GM20431 (cell line): Measurements from ENCODE around the gene NMRK1.

Experiments used
- in situ Hi-C: fragments of 300-500 bp; cut with MseI, MboI; formaldehyde crosslinking; loops from one replicate; pipeline ENCODE4 v1.15.0; 2020; ENCODE audit warnings: low sequenced_read_pairs; ENCODE audit not compliant: unreplicated experiment

The NMRK1 gene

DNA sequence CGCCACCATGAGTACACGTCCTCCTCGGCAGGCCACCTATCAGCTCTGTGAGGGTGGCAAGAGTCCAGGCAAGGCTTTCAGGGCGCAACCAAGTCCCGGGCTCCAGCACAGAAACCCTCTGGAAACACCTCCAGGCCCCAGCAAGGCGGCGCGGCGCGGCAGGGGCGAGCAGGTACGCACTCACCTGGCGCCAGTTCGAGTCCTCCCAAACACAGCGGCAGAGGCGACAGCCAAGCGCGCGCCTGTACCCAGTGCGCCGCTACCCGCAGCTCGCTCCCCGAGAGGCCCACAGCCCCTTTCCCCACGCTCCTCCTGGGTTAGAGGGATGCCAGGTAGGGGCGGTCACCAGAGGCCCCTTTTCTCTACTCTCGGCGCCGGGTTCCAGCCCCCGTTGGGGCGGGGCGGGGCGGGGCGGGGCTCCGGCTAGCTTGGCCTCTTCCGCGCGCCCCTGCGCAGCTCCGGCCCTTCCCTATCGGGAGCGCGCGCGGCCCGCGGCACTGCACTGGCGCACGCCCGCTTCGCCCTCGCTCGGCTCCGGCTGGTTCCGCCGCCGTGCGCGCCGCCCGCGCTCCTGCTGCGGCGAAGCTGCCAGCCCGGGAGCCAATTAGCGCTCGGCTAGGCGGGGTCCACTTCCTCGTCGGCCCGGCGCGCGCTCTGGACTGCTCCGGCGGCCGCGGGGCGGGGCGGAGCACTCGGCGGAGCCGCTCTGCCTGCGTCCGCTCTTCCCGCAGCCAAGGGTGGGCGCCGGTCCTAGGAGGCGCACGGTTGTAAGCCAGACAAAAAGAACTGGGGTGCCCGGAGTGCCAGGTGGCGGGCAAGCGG is at the start of gene NMRK1, which contains the start of gene OSTF1:
TSS of gene NMRK1 (minus strand) at position 332 of the 822 bp plus-strand sequence. CDS start 5,040 bp downstream, outside the sequence.
TSS of gene OSTF1 (plus strand) at position 691 of the 822 bp plus-strand sequence. CDS start 179 bp downstream, outside the sequence.
- in situ Hi-C loops = no loop called here

DNA sequence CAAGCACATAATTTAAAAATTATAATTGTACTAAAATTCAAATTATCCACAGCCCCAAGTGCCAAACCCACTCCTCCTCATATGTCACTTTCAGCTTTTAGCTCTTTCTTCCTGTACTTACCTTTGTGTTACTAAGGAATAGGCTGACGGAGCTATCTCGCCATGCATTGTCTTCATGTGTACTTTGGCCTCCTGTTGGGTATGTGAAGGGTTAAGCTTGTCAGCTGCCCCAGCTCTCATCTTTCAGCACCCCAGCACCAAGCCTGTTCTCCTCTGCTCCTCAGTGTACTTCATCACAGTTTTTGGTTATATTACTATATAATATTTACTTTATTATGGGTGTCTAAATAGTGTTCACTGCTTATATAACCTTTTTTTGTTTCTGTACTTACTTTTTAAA is 46.5 kb upstream of the NMRK1 start:
- in situ Hi-C loops = no loop called here

DNA sequence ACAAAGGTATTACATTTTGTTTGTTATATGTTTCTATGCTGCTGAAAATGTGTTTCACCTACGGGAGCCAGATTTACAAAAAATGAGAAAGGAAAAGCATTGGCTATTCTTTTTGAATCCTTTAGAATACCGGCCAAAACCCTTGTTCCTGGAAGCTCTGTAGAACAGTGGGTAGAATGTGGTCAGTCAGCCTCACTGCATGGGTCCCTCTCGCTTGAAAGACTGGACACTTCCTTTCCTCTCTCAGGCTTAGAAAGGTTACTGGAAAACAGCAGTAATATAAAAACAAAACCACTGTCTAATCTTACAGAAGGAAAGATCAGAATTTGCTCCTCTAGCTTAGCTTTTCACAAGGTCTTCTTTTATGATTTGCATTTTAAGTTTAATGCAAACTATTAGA is 45.4 kb upstream of the NMRK1 start:
- in situ Hi-C loops = no loop called here

DNA sequence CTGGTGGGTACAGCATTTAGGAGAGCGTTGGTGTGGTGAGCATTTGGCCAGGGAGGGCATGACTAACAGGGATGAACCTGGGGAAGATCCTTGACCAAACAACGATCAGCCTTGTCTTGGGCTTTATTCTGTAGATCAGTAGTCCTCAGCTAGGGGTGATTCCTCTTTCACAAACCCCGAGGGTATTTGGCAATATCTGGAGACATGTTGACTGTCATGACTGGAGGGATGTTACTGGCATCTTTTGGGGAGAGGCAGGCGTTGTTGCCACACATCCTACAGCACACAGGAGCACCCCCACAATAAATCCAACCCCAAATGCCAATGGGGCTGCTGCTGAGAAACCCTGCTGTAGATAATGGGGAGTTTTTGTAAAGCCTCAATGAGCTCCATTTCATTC is 44.3 kb upstream of the NMRK1 start:
- in situ Hi-C loops = no loop called here

DNA sequence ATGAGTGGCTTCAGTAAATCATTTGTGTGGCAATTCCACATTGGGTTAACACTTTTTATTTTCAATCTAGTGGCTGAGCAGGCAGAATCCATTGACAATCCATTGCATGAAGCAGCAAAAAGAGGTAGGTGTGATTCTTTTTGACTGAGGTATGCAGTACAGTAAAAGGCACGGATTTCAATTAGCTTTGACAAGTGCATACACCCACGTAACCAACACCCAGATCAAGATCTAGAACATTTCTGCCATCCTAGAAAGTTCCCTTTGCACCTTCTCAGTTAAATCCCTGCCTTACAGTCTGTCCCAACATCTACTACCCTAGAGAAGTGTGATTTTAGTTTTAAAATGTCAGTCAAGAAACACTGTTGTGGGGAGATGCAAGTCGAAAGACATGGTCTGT is 43.7 kb upstream of the NMRK1 start:
- in situ Hi-C loops = no loop called here

DNA sequence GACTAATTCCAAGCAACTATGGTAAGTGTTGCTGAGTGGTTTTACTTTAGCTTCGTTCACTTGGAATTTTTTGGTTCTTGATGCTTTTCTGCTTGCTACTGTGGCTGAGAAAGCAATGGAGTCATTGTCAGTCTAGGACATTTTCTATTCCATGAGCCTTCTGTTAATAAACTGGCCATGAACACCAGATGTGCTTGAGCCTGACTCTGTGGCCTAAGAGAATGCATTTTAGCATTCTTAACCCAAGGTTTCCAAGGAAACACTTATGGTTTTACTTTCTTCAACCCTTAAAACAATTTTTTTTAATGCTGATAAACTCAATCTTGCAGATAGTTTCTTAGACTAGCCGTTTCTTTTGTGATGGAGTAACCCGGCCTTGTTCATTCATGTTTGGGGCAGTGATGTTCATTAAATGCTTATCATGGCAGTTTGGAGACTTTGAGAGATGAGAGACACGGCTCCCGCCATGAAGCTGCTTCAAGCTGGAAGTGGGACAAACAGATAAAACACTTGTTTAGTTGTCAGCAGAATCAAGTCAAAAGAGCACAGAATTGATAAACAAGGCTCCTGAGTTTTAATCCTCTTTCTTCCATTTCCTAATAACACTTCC is 42.8 kb upstream of the NMRK1 start:
- in situ Hi-C loops = no loop called here

DNA sequence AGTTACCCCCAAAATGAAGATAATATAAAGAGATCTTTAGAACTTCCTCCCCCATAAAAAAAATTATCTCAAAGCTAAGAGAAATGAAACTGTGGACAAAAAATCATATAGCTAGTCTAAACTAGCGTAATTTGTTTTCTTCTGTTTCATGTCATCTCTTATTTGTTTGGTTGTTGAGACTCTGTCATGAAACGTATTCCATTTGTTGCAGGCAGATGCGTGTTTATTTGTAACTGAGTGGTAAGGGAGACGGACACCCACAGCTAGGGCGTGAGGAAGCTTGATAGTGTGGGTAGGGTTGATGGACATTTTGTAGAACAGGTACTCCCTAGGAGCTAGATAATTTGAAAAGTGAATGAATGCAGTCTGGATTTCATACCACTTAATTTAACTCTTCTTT is 42.2 kb upstream of the NMRK1 start:
- in situ Hi-C loops = no loop called here

DNA sequence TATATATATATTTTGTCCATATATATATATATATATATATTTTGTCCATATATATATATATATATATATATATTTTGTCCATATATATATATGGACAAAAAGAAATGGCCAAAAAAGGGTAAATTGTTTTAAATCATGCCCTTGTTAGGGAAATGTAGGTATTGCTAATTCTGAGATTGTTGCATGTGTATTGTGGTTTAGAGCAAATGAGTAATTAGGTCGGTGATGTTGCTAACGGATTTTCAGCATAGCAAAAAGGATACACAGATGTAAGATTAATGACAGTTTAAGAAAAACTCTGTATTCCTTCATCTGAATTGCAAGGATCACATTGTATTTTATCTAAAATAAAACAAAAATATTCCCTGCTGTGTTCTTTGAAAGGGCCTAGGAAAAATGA is 40.6 kb upstream of the NMRK1 start:
- in situ Hi-C loops = no loop called here

DNA sequence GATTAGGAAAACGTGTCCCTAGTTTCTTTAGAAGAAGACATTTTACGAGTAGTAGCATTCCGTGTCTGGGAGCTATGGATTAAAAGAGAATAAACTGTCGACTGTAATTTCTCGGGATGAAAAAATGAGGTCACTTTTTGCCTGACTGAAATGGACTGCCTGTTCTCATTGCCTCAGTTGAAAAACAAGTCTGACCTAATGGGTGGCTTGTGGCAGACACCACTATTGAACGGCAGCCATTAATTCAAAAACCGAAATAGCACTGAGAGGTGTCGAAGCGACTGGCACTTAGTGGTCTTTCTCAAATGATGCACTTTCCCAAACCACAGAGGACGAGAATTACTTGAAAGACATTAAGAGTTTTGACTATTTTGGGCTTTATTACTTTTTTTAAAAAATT is 35.7 kb upstream of the NMRK1 start:
- in situ Hi-C loops = no loop called here

DNA sequence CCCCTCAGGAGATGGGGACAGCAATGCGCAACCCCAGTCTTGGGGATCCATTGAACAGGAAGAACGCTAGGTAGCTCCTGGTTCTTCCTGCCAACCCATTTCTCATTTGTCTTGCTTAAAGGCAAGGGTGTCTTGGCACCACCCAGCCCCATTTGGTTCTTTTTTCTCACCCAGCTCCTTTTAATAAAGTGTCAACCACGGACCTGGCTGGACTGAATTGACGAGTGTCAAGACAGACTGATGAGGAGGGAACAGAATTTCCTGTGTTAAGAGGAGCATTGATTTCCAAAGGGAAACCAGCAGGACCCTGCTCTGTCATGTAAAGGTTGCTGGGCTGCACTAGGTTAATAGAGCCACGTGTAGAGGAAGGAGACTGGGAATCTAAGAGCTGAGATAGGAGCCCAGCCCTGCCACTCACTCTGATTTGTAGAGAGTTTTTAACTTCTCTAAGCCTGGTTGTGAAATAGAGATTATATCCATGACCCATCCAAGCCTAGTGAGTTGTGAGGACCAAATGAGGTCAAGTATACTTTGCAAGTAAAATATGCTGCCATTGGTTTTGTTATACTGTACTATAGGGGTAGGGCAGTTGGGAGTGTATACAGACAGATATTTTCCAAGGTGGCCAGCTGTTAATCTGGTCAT is 34.1 kb upstream of the NMRK1 start:
- in situ Hi-C loops = no loop called here

DNA sequence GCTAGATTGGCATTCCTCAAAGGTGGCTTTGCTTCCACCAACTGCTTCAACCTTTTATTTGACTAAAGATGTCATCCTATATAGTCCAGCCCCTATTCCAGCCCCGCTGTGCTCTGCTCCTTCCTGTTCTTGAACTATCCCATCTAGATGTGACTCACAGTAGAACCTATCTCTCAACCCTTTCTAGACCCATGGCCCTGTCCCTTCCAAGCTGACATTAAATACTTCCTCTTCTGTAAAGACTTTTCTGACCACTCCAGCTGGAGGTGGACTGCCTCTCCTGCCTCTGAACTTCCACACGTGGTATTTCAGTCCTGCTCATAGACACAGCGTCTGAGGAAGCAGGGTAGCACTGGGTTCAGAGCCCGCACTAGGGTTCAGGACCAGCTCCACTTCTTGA is 32.7 kb upstream of the NMRK1 start:
- in situ Hi-C loops = no loop called here

DNA sequence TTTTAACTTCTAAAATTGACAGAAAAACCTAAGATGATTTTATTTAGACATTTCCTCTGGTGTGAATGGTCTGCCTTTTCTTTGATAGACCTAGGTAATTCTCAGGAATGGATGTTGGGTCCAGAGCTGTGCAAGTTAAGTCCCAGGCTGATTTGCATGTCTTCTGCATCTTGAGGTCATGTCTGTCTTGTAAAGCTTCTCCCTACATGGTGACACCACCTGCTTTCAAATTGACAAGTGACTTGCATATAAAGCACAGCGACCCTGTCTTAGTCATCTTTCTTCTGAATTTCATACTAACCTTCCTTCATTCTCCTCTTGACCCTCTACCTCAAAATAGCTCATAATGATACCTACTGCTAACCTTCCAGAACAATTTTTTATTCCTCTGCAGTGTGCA is 29.6 kb upstream of the NMRK1 start:
- in situ Hi-C loops = no loop called here

DNA sequence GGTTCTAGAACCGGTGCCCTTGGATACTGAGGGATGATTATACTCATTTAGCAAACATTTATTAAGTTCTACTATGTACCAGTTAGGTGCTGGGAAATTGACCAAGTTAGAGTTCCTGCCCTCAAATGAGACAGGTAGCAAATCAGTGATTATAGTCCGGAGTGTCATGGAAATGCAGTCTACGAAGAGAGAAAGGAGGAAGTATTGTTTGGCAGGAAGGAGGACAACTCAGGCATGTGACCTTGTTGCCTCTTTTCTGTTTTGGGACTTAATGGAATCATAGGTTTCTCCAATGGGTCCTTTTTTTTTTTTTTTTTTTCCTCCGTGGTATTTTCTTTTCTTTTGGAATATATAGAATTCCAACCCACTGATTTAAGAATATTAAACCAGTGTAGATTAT is 28.4 kb upstream of the NMRK1 start:
- in situ Hi-C loops = no loop called here

DNA sequence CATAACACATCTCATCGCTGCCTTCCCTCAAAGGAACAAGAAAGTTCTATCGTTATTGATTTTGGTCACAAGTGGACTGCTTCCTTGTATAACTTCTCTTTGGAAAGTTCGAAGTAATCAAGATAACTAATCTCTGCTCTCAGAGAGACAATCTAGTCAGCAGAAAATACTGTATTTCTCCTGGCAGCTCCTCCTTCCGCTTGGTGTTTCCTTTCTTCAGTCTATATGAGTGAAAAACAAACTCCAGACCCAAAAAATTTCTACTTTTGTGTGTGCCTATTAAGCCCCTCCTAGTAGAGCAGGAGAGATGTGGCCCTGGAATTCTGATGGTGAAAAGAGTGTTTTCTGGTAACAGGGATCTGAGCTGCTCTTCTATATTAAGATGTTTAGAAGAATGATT is 24.8 kb upstream of the NMRK1 start:
- in situ Hi-C loops = no loop called here

DNA sequence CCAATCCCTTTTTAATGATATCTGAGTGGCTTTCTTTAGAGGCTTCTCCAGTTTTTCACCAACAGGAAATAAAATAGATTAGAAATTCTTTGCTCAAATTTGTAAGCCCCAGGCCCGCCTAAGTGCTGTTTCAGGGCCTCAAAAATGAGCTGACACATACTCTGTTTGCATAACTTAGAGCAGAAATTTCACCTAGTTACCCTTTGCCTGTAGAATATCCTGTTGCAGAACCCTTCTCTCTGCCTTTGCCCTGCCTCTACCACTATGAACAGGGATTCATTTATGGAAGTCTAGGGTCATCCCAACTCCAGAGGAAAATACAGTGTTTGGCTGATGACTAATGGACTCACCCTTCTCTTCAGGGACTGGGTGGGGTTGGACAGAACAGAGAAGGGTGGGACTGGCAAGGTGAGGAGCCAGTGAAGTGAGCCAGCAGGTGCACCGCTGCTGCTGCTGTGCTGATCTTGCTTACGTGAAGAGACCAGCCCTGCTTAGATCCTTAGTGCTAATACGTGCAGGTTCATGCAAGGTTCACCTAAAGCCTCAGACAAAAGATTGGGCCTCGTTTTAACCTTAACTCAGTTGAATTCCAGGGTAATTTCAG is 23.2 kb upstream of the NMRK1 start:
- in situ Hi-C loops = no loop called here

DNA sequence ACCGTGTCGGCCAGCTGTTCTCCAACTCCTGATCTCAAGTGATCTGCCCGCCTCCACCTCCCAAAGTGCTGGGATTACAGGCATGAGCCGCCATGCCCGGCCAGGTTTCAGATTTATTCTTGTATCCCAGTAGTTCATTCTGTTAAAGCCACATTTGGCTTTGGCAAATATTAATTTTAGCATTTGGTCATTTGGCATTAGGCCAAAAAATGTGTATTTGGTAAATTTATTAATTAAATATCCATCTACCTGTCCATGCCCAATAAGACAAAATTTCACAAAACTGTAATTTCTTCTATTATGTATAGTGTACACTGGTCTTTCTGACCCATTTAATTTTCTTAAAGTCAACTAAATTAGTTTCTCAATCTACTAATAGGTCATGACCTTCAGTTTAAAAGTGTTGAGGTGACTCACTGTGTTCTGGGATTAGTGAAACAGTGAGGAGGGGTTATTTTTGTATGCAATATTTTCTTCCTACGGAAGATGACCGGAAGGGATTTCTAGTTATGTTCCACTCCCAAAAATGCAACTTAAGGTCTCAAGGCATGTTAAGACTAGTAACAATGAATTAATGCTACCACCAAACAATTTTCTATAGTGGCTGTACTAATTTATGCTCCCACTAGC is 21.4 kb upstream of the NMRK1 start:
- in situ Hi-C loops = no loop called here

DNA sequence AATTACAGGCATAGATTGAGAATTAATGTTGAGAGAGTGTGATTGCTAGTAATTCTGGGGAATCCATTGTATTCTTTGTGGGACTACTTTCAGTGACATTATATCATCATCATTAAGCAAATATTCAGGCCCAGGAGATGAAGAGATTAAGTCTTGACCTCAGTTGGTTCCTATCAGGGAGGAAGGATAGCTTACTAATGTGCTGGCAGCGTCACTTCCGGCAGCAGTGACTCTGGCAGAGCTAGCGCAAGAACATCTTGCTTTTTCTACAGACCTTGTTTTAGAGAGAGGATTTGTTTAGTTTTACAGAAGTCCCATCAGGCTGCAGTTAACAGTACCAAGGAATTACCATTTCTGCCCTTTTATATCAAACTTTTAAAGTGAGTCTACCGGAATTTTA is 20.6 kb upstream of the NMRK1 start:
- in situ Hi-C loops = no loop called here

DNA sequence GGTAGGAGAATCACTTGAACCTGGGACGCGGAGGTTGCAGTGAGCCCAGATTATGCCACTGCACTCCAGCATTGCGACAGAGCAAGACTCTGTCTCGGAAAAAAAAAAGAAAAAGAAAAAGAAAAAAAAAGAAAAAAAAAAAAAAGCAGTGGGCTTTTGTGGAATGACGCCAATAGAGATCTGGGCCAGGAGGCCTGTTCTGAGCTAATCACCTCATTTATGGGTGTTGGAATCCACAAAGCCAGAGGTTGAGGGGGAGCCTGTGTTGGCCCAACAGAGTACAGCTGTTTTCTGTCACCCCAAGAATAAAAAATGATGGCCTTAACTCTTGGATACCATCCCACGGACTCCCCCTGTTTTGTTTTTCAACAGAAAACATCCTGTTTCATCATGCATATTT is 18.9 kb upstream of the NMRK1 start:
- in situ Hi-C loops = no loop called here

DNA sequence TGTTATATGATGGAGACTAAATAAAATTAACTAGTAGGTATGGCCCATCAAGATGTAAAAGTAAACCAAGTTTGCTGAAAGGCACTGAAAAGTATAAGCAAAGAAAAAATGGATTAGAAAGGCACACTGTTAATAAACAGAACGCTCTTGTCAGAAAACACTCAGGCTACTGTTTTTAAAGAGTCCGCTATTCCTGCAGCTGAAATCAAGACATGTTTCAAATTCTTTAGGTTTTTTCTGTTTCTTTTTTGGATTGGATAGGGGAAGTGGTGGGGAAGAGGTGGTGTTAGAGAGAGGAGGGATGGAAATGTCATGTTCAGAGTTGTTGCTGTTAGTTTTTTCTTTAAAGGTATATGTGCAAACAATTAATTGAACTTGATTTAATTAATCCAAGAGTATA is 17.9 kb upstream of the NMRK1 start:
- in situ Hi-C loops = no loop called here

DNA sequence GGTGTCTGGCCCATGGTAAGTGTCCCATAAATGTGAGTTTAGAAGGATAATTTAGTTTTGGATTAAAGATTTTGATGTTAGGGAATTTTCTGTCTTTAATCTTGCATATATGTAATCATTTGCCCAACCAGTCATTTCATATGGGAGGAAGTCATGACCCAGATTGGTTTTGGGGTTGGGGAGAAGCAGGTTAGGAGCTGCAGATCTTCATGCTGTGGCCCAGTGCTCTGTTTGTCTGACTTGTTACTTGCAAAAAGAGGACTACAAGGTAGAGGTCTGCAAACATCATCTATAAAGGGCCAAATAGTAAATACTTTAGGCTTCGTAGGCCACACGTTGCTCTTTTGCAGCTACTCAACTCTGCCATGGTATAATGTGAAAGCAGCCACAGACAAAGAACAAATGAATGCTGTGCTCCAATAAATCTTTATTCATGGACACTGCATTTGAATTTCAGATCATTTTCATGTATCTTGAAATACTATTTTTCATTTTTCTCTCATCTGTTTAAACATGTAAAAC is 17.1 kb upstream of the NMRK1 start:
- in situ Hi-C loops = no loop called here
